Type B pancreatic cell (in vitro differentiated cells): ENCODE measurements around the gene OSR1. TPM values are rescaled to one million over a fixed set of nuclear protein-coding genes. Genes with fewer than 3 reads are reported as not detected.

ENCODE experiments used
- DNase-seq: peaks from one replicate; pipeline ENCODE4 v3.0.0; 2021; ENCODE audit warnings: mixed read lengths; ENCODE audit not compliant: unreplicated experiment; ENCODE audit errors: extremely low spot score
- H3K27ac Mint-ChIP-seq: 2 replicates; pipeline ENCODE4 v1.8.0; 2021; ENCODE audit warnings: mild to moderate bottlenecking, mixed read lengths
- H3K27me3 Mint-ChIP-seq: 2 replicates; pipeline ENCODE4 v1.8.0; 2021; ENCODE audit warnings: mixed read lengths
- H3K36me3 Mint-ChIP-seq: 2 replicates; pipeline ENCODE4 v1.8.0; 2021; ENCODE audit warnings: mixed read lengths
- H3K4me1 Mint-ChIP-seq: one replicate; pipeline ENCODE4 v1.8.0; 2021; ENCODE audit warnings: mixed read lengths; ENCODE audit not compliant: unreplicated experiment
- H3K4me3 Mint-ChIP-seq: 2 replicates; pipeline ENCODE4 v1.8.0; 2021; ENCODE audit warnings: mild to moderate bottlenecking, mixed read lengths
- H3K9me3 Mint-ChIP-seq: 2 replicates; pipeline ENCODE4 v1.8.0; 2021; ENCODE audit warnings: mixed read lengths
- total RNA-seq: library from RNA; stranded (reverse); gene quantifications from 2 replicates; pipeline ENCODE4 v1.2.1, GENCODE V29; 2021; ENCODE audit warnings: low replicate concordance
- TF ChIP-seq, protein P1 (sequence below): fragments of 200-600 bp; sonication (generic); conservative IDR thresholded peaks from 2 replicates; pipeline ENCODE4 v1.5.0; 2021; ENCODE audit warnings: antibody characterized with exemption, mild to moderate bottlenecking

OSR1 gene
- total RNA-seq, 1 donor from 2014 or later: 55.7 TPM

DNA sequence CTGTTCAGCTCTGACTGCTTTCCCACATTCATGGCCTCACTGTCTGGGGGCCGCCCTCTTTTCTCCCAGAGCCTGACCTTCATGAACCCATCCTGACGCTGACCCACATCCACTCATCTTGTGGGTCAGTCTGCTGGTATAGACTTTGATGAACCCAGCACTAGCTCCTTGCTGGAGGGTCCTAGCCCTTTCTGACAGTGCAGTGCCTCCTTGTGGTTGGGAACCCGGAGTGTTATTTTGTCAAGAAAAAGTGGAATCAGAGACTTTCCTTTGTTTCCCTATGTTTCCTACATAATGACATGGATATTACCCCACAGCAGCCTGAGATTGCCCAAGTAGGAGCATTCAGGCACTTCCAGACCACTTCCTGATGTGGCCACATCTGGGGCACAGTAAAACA lies 19.3 kb upstream of the OSR1 start:
- TF ChIP-seq, protein P1, sequence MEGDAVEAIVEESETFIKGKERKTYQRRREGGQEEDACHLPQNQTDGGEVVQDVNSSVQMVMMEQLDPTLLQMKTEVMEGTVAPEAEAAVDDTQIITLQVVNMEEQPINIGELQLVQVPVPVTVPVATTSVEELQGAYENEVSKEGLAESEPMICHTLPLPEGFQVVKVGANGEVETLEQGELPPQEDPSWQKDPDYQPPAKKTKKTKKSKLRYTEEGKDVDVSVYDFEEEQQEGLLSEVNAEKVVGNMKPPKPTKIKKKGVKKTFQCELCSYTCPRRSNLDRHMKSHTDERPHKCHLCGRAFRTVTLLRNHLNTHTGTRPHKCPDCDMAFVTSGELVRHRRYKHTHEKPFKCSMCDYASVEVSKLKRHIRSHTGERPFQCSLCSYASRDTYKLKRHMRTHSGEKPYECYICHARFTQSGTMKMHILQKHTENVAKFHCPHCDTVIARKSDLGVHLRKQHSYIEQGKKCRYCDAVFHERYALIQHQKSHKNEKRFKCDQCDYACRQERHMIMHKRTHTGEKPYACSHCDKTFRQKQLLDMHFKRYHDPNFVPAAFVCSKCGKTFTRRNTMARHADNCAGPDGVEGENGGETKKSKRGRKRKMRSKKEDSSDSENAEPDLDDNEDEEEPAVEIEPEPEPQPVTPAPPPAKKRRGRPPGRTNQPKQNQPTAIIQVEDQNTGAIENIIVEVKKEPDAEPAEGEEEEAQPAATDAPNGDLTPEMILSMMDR: no peak

DNA sequence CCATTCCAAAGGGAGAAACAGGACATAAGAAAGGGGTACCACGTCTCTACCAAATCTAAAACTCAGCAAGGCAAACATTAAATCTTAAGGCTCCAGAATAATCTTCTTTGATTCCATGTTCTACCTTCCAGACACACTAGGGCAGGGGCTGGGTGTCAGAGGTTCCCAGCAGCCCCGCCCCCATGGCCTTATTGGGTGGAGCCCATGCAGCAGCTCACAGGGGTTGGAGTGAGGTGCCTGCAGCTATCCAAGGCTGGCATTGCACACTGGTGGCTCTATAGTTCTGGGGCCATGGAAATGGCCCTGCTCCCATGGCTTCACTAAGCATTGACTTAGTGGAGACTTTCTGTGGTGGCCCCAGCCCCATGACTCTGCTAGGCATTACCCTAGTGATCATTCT lies 14.9 kb upstream of the OSR1 start:
- H3K27me3 Mint-ChIP-seq: peaks cover 81% of the 10 kb centered on the region
- no peak overlapping the region for H3K4me3 Mint-ChIP-seq
- peaks cover 23% of the 10 kb centered on the region for H3K4me1 Mint-ChIP-seq
- no peak overlapping the region for H3K27ac Mint-ChIP-seq
- no peaks in the 10 kb centered on the region for H3K36me3 Mint-ChIP-seq
- TF ChIP-seq, protein P1: no peak
- no peak for DNase-seq
- H3K9me3 Mint-ChIP-seq: peaks cover 10% of the 10 kb centered on the region

More for the DNA sequence above, 19.3 kb upstream of the OSR1 start:
- H3K4me3 Mint-ChIP-seq: no peak overlapping the region
- no peak for DNase-seq
- peaks cover 71% of the 10 kb centered on the region for H3K27me3 Mint-ChIP-seq
- H3K27ac Mint-ChIP-seq: no peak overlapping the region
- peaks cover 5% of the 10 kb centered on the region for H3K4me1 Mint-ChIP-seq
- H3K36me3 Mint-ChIP-seq: no peaks in the 10 kb centered on the region
- peaks cover 9% of the 10 kb centered on the region for H3K9me3 Mint-ChIP-seq

DNA sequence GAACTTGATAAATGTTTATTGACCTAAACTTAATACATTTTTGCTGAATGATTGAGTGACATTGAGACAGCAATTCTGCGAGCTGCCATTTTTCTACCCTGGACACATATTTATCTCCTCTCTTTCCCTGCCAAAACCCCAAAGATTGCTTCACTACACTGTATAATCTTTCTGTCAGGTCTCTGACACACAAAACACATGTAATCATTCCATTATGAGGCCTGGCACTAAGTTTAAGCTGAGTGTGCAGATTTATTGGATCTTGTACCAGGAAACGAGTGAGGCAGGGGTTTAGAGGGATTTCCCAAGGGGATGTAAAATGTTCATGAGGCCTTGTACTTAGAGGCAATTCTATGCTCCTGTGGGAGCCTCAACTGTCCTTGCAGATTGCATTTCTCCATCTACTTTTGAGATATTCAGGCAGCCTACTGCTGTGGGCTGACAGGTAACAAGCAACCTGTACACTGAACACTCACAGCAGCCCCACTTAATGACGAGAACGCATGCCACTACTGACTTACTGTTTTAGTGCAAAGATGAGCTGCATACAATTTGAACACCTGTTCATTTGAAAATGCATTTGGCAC lies 13.7 kb upstream of the OSR1 start:
- Mint-ChIP-seq H3K36me3 (no peaks in the 10 kb centered on the region), H3K9me3 (peaks cover 5% of the 10 kb centered on the region), H3K27me3 (peaks cover 81% of the 10 kb centered on the region), H3K4me3 (no peak overlapping the region), H3K4me1 (peaks cover 23% of the 10 kb centered on the region), H3K27ac (no peak overlapping the region)
- no peak for DNase-seq
- TF ChIP-seq, protein P1: no peak

DNA sequence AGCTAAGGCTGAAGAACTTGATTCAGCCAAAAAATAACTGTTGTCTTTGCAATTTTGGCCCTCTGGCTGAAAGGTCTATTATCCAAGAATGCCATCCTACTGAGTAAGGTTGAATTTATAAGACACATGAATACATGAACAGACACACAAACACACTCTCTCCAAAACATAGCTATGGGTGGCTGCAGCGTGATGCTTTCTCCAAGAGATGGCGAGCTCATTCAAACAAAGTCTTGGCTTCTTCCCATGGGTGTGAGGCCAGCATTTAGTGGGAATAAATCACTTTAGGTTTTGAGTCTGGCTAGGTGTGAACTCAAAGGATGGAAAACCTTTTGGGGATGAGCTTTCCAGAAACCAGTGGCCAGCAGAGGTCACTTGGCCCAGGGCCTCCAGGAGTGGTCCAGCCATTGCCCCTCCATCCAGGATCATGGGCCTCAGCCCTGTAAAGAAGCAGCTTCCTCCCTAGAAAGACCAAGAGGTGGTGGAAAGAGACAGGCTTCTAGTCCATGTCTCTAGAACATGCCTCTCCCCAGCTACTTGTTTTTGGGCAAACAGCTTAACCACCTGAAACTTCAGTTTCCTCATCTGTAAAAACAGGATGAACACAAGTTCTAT lies 11.0 kb upstream of the OSR1 start:
- peaks cover 88% of the 10 kb centered on the region for H3K27me3 Mint-ChIP-seq
- H3K9me3 Mint-ChIP-seq: peaks cover 4% of the 10 kb centered on the region

DNA sequence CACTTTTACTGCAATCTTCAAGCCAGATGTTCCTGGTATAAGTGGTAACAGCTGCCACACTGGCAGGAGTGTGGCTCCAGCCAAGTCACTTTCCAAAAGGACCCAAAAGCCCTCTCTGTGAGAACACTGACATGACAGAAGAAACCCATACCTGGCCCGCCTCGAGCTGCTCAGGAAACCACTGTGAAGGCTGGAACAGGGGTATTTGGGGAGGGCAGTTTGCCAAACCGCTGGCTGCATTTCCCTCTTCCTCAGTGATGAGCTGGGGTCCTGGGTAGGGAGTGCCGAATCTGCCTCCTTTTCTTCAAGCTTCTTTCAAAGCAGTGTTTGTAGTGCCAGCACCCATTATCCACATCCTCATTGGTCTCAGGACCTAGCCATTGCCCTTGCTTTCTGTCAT lies 10.3 kb upstream of the OSR1 start:
- H3K4me1 Mint-ChIP-seq: peaks cover 24% of the 10 kb centered on the region
- peaks cover 4% of the 10 kb centered on the region for H3K9me3 Mint-ChIP-seq
- TF ChIP-seq, protein P1: no peak
- H3K27ac Mint-ChIP-seq: no peak overlapping the region
- H3K36me3 Mint-ChIP-seq: no peaks in the 10 kb centered on the region
- H3K4me3 Mint-ChIP-seq: no peak overlapping the region
- peaks cover 88% of the 10 kb centered on the region for H3K27me3 Mint-ChIP-seq
- no peak for DNase-seq

More for the DNA sequence above, 11.0 kb upstream of the OSR1 start:
- Mint-ChIP-seq H3K4me1 (peaks cover 23% of the 10 kb centered on the region), H3K27ac (no peak overlapping the region), H3K36me3 (no peaks in the 10 kb centered on the region), H3K4me3 (no peak overlapping the region)
- no peak for DNase-seq
- TF ChIP-seq, protein P1: peak; percentile 41
